Natural killer cell (primary cell): Measurements from ENCODE around the gene KRT5. TPM values are rescaled to one million over a fixed set of nuclear protein-coding genes. Genes with fewer than 3 reads are reported as not detected.

ENCODE experiments used
- ATAC-seq, 3 donors: fragments of 150-1000 bp in 2 of 3; fragments of 200-7000 bp in 1 of 3; cut with Tn5 transposase; 1 replicate in 1 of 3; 2 replicates in 2 of 3; pipeline ENCODE4 v1.10.0; 2021; ENCODE audit warnings: mild to moderate bottlenecking in 2 of 3, moderate library complexity in 2 of 3
- DNase-seq, 2 donors: peaks; one replicate each; pipeline versions ENCODE4 v3.0.0 to v3.0.0-alpha.2; 2013 to 2021; ENCODE audit warnings: mixed read lengths in 1 of 2
- H3K27ac ChIP-seq: one replicate; pipeline ENCODE4 v1.5.1; 2013; ENCODE audit warnings: mild to moderate bottlenecking, low read length
- H3K27me3 ChIP-seq: one replicate; pipeline ENCODE4 v1.6.1; 2013; ENCODE audit warnings: low read length; ENCODE audit not compliant: control insufficient read depth, insufficient read depth
- H3K36me3 ChIP-seq: one replicate; pipeline ENCODE4 v1.6.1; 2013; ENCODE audit warnings: low read length; ENCODE audit not compliant: control insufficient read depth, insufficient read depth
- H3K4me1 ChIP-seq: one replicate; pipeline ENCODE4 v1.6.1; 2013; ENCODE audit warnings: low read length; ENCODE audit not compliant: control insufficient read depth, insufficient read depth
- H3K4me3 ChIP-seq: one replicate; pipeline ENCODE4 v1.5.1; 2013; ENCODE audit warnings: low read length
- H3K9me3 ChIP-seq: one replicate; pipeline ENCODE4 v1.6.1; 2013; ENCODE audit warnings: low read length; ENCODE audit not compliant: control insufficient read depth, insufficient read depth
- H3K27ac Mint-ChIP-seq, 2 donors: one replicate each; pipeline ENCODE4 v1.8.0; 2022; ENCODE audit warnings: mild to moderate bottlenecking in 2 of 2, mixed read lengths in 2 of 2, moderate library complexity in 1 of 2
- H3K27me3 Mint-ChIP-seq, 2 donors: one replicate each; pipeline ENCODE4 v1.8.0; 2022; ENCODE audit warnings: low read depth in 2 of 2, mixed read lengths in 2 of 2
- H3K36me3 Mint-ChIP-seq: one replicate; pipeline ENCODE4 v1.8.0; 2022; ENCODE audit warnings: mixed read lengths
- H3K4me1 Mint-ChIP-seq, 2 donors: one replicate each; pipeline ENCODE4 v1.8.0; 2022; ENCODE audit warnings: mixed read lengths in 2 of 2
- H3K4me3 Mint-ChIP-seq: one replicate; pipeline ENCODE4 v1.8.0; 2022; ENCODE audit warnings: mild to moderate bottlenecking, moderate library complexity, mixed read lengths
- H3K9me3 Mint-ChIP-seq, 2 donors: one replicate each; pipeline ENCODE4 v1.8.0; 2022; ENCODE audit warnings: mixed read lengths in 2 of 2
- CTCF ChIP-seq: fragments of 200-600 bp; IDR thresholded peaks from one replicate; pipeline ENCODE4 v1.8.0; 2022; ENCODE audit warnings: antibody characterized with exemption
- WGBS: methylation state at CpG from one replicate; pipeline ENCODE4 v1.1.7; 2013; ENCODE audit warnings: missing lambda C conversion rate; ENCODE audit not compliant: insufficient coverage; 5-methylcytosine and 5-hydroxymethylcytosine counted together
- intact Hi-C: fragments of 100-400 bp; cut with micrococcal nuclease; formaldehyde crosslinking; loops from one replicate; pipeline ENCODE4 v1.14.2; 2022
- total RNA-seq, 4 donors: library from RNA; stranded (reverse); fragments of 120-200 nt in 1 of 4; gene quantifications; one replicate each; pipeline versions ENCODE4 v1.2.3 to v1.2.4, GENCODE V29; 2013 to 2022

KRT5 gene
- total RNA-seq, 3 donors from 2014 or later (not counting 1 experiment from before 2014, with no cell fraction given), result 0.40 to 0.70 TPM; not detected in 1

- H3K36me3 ChIP-seq, result no peaks in the 10 kb centered on the region
- peak in 1 of 3 donors; percentile 41 for ATAC-seq
- intact Hi-C loops, result no loop called here
Observed at GRCh38 chr12:52542157-52542556, 22.0 kb upstream of the KRT5 start.

GRCh38 chr12:52541709-52542108 is 21.5 kb upstream of the KRT5 start:
- Mint-ChIP-seq H3K9me3 (no peaks in the 10 kb centered on the region), H3K27me3 (peaks cover 0 to 15% of the 10 kb centered on the region in 2 donors), H3K4me1 (peaks cover 18 to 28% of the 10 kb centered on the region in 2 donors), H3K4me3 (no peak overlapping the region), H3K27ac (no peak overlapping the region), H3K36me3 (no peaks in the 10 kb centered on the region)
- no peaks in the 10 kb centered on the region for H3K9me3 ChIP-seq
- no peaks in the 10 kb centered on the region for H3K36me3 ChIP-seq
- ATAC-seq (no peak), DNase-seq (no peak)
- H3K27ac ChIP-seq, result no peak overlapping the region
- intact Hi-C loops, result no loop called here
- peaks cover 12% of the 10 kb centered on the region for H3K4me1 ChIP-seq
- H3K4me3 ChIP-seq, result no peak overlapping the region
- TF ChIP-seq CTCF, result no peak
- 93% methylated on average over 5 of the region's 5 CpGs for WGBS
- no peaks in the 10 kb centered on the region for H3K27me3 ChIP-seq

More at GRCh38 chr12:52542157-52542556, 22.0 kb upstream of the KRT5 start:
- H3K4me1 ChIP-seq, result peaks cover 12% of the 10 kb centered on the region
- Mint-ChIP-seq H3K9me3 (no peaks in the 10 kb centered on the region), H3K36me3 (no peaks in the 10 kb centered on the region), H3K4me3 (no peak overlapping the region), H3K4me1 (peaks cover 19 to 30% of the 10 kb centered on the region in 2 donors), H3K27ac (no peak overlapping the region), H3K27me3 (peaks cover 0 to 13% of the 10 kb centered on the region in 2 donors)
- peak in 1 of 2 donors; percentile 27 for DNase-seq
- no peaks in the 10 kb centered on the region for H3K27me3 ChIP-seq
- H3K27ac ChIP-seq, result no peak overlapping the region
- no peak for TF ChIP-seq CTCF
- no peak overlapping the region for H3K4me3 ChIP-seq
- no peaks in the 10 kb centered on the region for H3K9me3 ChIP-seq

GRCh38 chr12:52540531-52540930 is 20.3 kb upstream of the KRT5 start:
- H3K9me3 Mint-ChIP-seq, result no peaks in the 10 kb centered on the region
- intact Hi-C loops, result no loop called here
- 87% methylated on average over 7 of the region's 7 CpGs for WGBS
- H3K36me3 Mint-ChIP-seq, result no peaks in the 10 kb centered on the region
- H3K4me3 Mint-ChIP-seq, result no peak overlapping the region
- no peak overlapping the region for H3K27ac Mint-ChIP-seq
- ATAC-seq, result no peak
- Histone ChIP-seq H3K9me3 (no peaks in the 10 kb centered on the region), H3K4me1 (peaks cover 12% of the 10 kb centered on the region), H3K36me3 (no peaks in the 10 kb centered on the region), H3K27me3 (no peaks in the 10 kb centered on the region), H3K27ac (no peak overlapping the region), H3K4me3 (no peak overlapping the region)
- no peak for TF ChIP-seq CTCF
- H3K4me1 Mint-ChIP-seq, result peaks cover 12 to 23% of the 10 kb centered on the region in 2 donors
- peaks cover 0 to 9% of the 10 kb centered on the region in 2 donors for H3K27me3 Mint-ChIP-seq
- DNase-seq, result no peak

- H3K9me3 Mint-ChIP-seq, result no peaks in the 10 kb centered on the region
- Histone ChIP-seq H3K27ac (no peak overlapping the region), H3K27me3 (no peaks in the 10 kb centered on the region), H3K9me3 (no peaks in the 10 kb centered on the region), H3K4me1 (peaks cover 12% of the 10 kb centered on the region), H3K36me3 (no peaks in the 10 kb centered on the region), H3K4me3 (no peak overlapping the region)
- DNase-seq, result no peak
- intact Hi-C loops, result no loop called here
- ATAC-seq, result no peak
- peaks cover 0 to 6% of the 10 kb centered on the region in 2 donors for H3K27me3 Mint-ChIP-seq
- no peak overlapping the region for H3K27ac Mint-ChIP-seq
- H3K4me3 Mint-ChIP-seq, result no peak overlapping the region
- no peaks in the 10 kb centered on the region for H3K36me3 Mint-ChIP-seq
- no peak for TF ChIP-seq CTCF
- 93% methylated on average over 3 of the region's 3 CpGs for WGBS
- peaks cover 12 to 25% of the 10 kb centered on the region in 2 donors for H3K4me1 Mint-ChIP-seq
Observed at GRCh38 chr12:52539821-52540173, 19.6 kb upstream of the KRT5 start.
